HG03108 (cell line): ENCODE data around the gene MRPL38.

Source experiments
- ATAC-seq: cut with Tn5 transposase; IDR thresholded peaks from one replicate; pipeline ENCODE4 v1.9.1; 2021; ENCODE audit warnings: moderate library complexity; ENCODE audit not compliant: unreplicated experiment

Gene MRPL38

DNA sequence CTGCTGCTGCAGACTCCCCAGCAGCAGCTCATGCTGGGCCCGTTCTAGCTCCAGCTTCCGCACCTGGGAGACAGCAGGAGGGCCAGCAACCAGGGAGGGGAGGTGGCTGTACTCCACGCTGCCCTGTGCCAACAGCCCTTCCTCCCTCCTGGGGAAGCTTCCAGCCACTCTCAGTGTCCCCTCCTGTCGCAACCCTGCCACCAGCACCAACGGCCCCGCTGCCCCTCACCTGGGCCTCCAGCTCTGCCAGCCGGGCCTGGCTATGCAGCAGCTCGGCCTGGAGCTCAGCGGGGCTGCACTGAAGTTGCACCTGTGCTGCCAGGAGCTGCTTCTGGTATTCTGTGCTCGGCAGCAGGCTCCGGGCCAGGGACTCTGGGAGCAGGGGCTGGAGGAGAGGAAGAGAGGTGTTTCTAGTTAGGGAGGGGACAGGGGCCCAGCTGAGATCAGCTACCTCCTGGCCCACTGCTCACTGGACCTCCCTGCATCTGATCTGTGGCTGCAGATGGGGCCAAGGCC, 15.4 kb upstream of the MRPL38 start:
- no peak for ATAC-seq

GRCh38 chr17:75919611-75920010, 14.9 kb upstream of the MRPL38 start:
- no peak for ATAC-seq

DNA sequence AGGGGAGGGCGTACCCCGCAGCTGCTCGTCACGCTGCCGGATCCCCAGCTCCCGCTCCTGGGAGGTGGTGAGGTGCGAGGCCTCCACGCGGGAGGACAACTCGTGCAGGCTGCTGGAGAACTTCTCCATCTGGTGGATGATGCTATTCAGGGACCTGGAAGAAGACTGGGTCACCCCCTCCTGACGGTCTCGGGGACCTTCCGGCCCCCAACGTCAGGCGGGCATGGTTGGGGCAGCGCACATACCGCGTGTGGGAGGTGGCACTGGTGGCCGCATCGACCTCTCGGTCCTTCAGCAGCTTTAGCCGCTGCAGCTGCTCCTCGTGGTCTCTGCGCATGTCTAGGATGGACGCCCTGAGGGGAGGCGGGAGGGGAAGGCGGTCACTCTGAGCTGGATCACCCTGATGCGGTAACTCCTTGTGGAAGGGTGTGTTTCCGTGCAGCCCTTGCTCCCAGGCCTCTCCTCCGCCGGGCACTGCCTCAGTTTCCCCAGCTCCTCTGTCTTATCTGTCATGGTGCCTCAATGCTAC, 13.3 kb upstream of the MRPL38 start:
- no peak for ATAC-seq

DNA sequence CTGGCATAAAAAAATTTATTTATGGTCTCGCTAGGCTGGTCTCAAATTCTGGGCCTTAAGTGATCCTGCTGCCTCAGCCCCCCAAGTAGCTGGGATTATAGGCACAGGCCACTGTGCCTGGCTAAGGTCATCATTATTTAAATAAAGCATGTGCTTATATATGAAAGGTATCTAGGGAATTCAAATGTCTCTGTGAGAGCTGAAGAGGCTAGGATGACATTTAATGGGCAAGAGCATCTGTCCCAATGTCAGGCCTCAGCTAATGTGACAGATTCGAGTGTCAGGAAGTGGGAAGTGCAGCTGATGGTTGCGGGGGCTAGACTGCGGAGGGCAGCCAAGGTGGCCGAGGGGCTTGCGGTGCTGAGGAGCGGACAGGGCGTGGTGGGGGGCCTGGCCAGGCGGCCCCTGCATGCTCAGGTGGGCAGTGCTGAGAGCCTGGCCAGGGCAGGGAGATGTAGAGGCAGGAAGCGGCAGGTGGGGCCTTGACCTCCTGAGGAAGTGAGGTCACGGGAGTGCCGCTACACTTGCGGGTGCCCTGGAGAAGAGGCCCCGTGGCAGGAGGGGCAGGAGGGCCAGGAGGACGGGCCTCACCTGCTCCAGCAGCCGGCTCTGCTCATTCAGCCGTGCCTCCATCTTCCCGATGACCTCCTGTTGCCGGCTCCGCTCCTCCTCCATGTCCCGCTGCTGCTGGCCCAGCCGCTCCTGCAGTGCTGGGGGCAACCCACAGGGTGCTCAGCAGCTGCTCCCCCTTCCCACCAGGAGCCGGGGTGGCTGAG, 12.6 kb upstream of the MRPL38 start:
- no peak for ATAC-seq

- ATAC-seq: no peak
These were observed 10.6 kb upstream of the MRPL38 start for GRCh38 chr17:75915268-75915667.

- no peak for ATAC-seq
These were observed 10.1 kb upstream of the MRPL38 start for GRCh38 chr17:75914643-75915267.

DNA sequence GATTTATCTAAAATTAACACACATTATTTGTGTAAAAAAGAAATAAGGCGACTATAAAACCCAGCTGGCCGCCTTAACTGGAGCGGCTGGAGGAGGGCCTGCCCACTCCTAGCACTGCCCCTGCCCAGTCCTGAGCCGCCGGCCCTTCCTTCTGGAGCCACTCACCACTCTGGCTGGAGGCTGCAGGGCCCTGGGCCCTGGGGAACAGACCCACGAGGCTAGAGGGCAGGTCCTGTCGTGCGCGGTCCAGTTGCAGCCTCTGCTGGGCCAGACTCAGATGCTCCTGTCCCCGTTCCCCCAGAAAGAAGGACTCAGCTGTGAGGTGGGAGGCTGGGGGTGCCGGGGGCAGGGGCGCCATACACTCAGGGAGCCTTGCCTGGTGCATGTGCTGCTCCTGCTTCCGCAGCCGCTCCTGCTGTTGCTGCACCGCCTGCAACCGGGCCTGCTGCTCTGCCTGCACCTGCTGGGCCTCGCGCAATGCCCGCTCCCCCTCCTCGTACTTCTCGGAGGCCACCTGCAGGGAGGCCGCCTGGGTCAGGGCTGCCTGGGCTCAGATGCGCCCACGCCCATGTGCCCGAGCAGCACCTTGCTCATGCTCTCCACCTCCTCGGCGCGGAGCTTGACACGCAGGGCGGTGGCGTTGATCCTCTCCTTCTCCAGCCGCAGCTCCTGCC, 9.0 kb upstream of the MRPL38 start:
- ATAC-seq: no peak

- no peak for ATAC-seq
These were observed 6.0 kb upstream of the MRPL38 start for GRCh38 chr17:75910699-75911098.

DNA sequence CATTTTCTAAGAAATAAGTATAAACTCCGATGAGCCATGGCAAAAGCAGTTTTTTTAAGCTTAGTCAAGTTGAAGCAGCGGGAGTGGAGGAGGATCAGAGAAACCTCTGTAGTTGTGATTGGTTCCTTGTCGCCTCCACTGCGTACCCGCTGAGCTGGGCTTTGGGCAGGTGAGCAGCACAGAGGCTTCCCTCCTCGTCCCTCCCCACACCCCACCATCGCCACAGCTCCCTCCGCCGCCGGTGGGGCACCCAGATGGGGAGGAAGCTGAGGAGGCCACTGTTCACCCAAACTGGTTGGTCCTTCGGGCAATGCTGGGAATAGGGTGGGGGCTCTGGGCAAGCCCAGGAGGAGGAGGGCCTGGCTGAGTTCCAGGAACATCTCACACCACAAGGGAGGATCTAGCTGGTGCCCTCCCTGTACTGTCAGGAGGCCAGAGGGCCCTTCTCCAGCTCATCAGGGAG, 5.2 kb upstream of the MRPL38 start:
- no peak for ATAC-seq

DNA sequence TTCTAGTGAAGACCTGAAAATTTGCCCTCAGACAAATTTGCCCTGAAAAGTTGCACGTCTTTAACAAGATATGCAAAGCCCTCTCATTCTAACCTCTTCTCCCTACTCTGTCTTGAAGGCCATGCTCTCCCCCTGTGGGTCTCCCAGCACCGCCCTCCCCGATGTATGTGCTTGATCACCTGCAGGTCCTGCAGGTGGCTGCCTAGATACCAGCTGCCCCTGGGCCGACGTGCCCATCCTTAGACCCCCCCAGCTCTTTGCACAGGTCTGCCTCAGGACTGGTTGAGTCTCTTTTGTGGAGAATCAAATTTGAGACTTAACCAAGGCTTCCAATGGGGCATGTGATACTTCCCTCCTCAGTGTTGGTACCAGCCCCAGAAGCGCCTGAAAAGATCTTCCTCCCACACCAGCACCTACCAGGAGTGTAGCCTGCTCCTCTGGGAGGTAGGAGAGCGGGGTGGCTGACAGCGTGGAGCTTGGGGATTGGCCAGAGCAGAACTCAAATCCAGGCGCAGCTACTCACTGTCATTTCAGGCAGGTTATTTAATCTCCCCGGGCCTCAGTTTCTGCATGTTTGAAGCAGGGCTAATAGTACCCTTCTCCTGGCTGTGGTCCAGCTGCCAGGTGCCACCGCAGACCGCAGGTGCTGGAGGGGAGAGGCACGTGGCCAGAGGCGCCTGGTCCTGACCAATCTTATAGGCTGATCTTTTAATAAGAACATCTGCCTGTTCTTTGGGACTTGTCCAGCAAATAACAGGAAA, 4.5 kb upstream of the MRPL38 start:
- no peak for ATAC-seq

DNA sequence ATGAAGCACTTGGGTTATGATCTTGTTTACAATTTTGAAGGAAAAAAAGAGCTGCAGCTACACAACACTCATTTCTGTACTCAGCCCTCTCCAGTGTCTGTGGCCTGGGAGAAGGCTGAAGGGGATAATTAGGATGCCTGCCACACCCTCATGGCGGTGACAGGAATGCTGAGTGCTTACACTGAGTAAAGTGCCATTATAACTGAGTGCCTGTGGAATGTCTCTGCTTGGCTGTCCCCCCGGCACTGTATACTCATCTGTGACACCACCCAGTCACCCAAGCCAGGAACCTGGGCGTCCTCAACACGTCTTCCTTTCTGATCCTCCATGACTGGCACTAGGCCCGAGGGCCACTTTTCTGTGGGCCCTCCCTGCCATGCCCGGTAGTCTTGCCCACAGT, 3.5 kb upstream of the MRPL38 start:
- ATAC-seq: no peak

GRCh38 chr17:75906143-75906884, 1.6 kb upstream of the MRPL38 start:
- ATAC-seq: no peak

DNA sequence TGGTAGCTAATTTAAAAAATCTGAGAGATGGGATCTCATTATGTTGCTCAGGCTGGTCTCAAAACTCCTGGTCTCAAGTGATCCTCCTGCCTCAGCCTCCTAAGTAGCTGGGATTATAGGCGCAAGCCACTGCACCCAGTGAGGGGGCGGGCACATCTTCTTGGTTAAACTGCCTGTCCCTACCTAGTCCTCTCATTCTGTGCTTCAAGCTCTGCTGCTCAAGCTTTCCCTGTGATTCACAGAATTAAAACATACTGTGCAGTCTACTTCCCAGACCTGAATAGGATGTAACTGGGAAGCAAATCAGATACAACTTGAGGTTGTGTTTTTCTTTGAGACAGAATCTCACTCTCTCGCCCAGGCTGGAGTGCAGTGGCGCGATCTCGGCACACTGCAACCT, 2.3 kb downstream of the MRPL38 start:
- no peak for ATAC-seq

DNA sequence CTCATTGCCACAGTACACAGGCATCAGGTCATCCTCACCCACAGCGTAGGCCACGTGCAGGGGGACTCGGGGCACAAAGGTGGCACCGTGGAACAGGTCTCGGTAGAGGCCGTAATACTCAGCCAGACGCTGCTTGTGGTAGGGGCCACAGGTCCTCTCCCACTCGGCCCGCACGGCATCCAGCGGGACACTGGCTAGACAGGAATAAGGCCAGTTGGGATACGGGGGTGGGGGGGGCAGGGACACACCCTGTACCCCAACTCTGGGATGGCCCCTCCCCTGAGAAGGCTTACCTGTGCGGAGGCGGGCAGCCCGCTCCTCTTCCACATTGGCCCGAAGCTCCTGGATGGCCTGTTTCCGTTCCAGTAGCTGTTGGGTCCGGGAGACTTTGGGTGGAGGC, 3.0 kb downstream of the MRPL38 start:
- ATAC-seq: no peak

DNA sequence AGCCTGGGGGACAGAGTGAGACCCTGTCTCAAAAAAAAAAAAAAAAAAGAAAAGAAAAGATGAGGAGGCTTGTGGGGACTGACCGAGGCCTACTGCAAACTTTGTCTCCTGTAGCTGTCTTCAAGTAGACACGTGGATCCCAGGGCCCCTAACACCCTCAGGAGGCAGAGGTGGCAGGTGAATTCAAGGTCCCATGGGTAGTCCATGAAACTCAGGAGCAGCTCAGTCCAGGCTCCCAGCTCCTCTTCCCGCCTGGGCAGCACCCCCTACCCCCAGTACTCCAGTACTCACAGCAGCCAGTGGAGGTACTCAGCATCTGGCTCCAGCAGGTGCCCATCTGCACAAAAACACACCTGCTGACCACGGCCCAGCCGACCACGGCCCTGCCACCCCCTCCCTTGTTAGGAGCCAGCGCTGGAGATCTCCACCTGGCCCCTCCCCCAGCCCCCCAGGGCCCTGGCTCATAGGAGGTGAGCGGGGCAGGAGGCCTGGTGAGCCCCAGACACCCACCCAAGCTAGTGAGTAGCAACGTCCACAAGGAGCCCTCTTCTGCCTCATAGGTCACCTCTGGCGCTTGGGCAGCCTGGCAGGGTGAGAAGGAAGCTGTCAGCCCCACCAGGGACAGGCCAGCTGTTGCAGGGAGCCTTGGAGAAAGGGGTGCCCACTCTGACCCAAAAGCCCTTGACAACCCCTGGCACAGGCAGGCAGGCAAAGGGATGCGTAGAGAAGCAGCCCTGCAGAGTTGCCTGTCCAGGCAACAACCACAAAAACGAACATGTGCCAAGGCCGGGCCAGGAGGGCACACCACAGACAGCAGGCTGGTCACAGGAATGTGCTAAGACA, 3.8 kb downstream of the MRPL38 start:
- no peak for ATAC-seq

DNA sequence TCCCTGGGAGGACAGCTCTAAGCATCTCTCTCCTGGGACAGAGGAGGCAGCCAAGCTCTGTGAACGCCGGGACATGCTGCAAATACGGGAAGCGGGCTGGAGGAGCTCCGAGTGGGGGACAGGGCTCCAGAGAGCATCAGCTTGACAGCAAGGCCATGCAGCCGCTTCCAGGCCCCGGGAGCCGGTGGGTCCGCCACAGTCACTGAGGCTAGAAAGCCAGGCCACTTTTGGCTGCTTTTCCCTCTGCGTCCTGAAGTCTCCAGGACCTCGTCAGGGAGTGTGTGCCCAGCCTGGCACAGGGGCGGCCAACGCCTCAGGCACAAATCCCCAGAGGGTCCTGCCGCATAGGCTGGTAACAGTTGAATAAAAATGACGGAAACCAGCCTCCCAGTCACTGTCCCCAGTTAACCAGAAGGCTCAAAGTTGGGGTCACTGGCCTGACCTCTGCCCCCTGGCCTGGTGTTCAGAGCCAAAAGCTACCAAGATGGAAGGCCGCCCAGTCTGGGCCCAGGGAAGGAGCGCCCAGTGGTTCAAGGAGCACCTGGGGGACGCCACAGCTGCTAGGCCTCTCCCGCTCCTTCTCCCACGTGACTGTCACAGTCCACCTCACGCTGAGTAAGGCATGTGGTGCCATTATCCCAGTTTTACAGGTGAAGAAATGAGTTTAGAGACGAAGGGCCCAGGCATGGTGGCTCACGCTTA, 4.8 kb downstream of the MRPL38 start:
- ATAC-seq: no peak

GRCh38 chr17:75899353-75899752, 5.3 kb downstream of the MRPL38 start:
- no peak for ATAC-seq

DNA sequence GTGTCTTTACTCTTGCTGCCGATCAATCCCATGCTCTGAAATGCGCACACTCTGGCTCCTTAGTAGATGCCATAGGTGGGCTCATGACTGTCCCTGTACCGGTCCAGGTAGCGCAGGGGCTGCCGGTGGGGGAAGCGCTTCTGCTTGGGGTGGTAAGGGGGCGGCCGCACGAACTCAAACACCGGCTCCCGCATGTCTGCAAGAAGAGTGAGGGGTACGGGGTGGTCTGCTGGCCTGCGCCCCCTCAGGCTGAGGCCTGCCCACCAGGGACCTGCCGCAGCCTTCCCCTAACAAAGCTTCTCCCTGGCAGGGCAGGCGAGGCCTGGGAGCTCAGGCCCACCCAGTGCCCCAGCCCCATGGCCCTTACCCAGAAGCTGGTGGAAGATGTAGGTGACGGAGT, 5.9 kb downstream of the MRPL38 start:
- ATAC-seq: no peak

GRCh38 chr17:75898065-75898464, 6.6 kb downstream of the MRPL38 start:
- ATAC-seq: no peak
